Muscle layer of colon (tissue), 2 donors: ENCODE measurements around the gene AFF3.

Experiments
- H3K27ac ChIP-seq: one replicate; pipeline ENCODE4 v1.7.0; 2013; ENCODE audit warnings: low read depth, mild to moderate bottlenecking, low read length, moderate library complexity
- H3K27me3 ChIP-seq, 2 donors: one replicate each; pipeline ENCODE4 v1.7.0; 2013; ENCODE audit warnings: low read length in 2 of 2, mild to moderate bottlenecking in 2 of 2; ENCODE audit not compliant: insufficient read depth in 2 of 2, control insufficient read depth in 1 of 2
- H3K36me3 ChIP-seq: one replicate; pipeline ENCODE4 v1.7.0; 2013; ENCODE audit warnings: mild to moderate bottlenecking, low read length; ENCODE audit not compliant: insufficient read depth
- H3K4me1 ChIP-seq: one replicate; pipeline ENCODE4 v1.7.0; 2013; ENCODE audit warnings: mild to moderate bottlenecking, low read length; ENCODE audit not compliant: insufficient read depth
- H3K4me3 ChIP-seq, 2 donors: one replicate each; pipeline ENCODE4 v1.7.0; 2013; ENCODE audit warnings: low read length in 2 of 2, low read depth in 1 of 2, mild to moderate bottlenecking in 1 of 2, moderate library complexity in 1 of 2
- H3K9ac ChIP-seq: one replicate; pipeline ENCODE4 v1.7.0; 2013; ENCODE audit warnings: low read length
- H3K9me3 ChIP-seq: one replicate; pipeline ENCODE4 v1.7.0; 2013; ENCODE audit warnings: mild to moderate bottlenecking, low read length
- donor health status: abdominal sarcoma.
- donor health status: Adenocarcinoma of cecum.

AFF3 gene

DNA sequence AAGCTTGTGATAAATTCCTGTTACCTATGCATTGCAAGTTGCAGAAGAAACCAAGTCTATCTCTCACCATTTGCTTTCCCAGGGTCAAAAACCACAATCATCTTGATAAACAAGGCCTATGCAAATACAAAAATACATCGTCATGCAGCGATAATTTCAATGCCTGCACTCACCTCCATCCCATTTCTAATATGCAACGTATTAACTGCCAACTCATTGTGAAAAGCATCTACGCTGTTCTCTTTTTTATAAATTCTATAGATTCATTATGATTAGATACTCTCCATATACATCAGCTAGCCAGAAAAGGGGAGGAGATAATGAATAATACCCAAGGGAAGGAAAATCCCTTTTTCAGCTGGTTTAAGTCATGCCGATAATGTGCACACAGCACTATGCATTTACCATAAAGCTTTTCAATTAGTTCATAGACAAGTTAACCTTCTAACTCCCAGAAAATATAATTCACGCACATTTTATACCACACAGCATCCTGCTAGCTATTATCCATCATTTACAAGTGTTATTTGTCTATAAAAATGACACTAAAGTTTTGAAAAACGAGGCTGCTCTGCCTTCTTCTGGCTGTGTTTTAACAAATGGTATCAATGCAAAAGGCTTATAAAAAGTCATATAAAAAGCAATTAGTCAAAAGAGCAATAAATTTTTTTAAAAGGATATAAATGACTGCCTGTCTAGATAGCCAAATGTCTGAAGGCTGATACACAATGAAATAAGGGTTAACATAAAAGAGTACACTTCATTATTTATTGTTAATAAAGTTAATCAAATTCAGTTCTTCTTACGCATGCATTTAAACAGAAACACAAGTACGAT is 77.6 kb downstream of the AFF3 start:
- Histone ChIP-seq H3K4me3 (no peak overlapping the region), H3K36me3 (no peaks in the 10 kb centered on the region), H3K27ac (no peak overlapping the region), H3K4me1 (peaks cover 4% of the 10 kb centered on the region), H3K9ac (no peak overlapping the region), H3K27me3 (no peaks in the 10 kb centered on the region), H3K9me3 (no peaks in the 10 kb centered on the region)

DNA sequence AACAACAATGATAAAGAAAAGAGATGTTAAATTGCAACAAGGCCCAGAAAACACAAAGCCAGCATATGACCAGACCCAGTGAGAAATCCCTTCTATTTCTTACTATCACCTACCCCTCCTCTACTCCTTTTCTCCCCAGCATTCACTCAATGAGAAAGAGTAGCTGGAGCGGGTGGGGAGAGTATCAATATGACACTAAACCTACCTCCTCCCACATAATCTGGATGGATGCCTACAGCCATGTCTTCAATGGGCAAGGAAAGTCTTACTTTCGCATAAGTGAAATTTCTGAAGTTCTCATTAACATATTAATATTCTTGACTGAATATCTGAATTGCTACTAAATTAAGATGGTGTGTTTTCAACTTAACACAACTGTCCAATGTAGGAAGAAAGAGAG is 78.2 kb downstream of the AFF3 start:
- H3K4me1 ChIP-seq = peaks cover 4% of the 10 kb centered on the region
- H3K9me3 ChIP-seq = no peaks in the 10 kb centered on the region
- H3K9ac ChIP-seq = no peak overlapping the region
- H3K4me3 ChIP-seq = no peak overlapping the region
- no peak overlapping the region for H3K27ac ChIP-seq
- H3K27me3 ChIP-seq = no peaks in the 10 kb centered on the region
- H3K36me3 ChIP-seq = no peaks in the 10 kb centered on the region

DNA sequence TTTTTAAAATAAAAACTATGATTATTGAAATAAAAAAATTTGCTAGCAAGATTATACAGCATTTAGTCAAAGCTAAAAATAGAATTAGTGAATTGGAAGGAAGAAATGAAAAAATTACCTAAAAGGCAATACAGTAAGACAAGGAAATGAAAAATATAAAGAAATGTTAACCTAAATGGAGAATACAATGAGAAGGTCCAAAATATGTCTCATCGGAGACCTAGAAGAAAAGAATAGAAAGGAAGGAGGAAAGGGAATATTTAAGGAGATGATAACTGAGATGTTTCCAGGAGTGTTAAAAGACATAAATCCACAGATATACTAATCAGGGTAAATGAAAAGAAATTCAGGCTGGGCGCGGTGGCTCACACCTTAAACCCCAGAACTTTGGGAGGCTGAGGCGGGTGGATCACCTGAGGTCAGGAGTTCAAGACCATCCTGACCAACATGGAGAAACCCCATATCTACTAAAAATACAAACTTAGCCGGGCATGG is 78.9 kb downstream of the AFF3 start:
- H3K9me3 ChIP-seq = no peaks in the 10 kb centered on the region
- no peaks in the 10 kb centered on the region for H3K36me3 ChIP-seq
- peaks cover 4% of the 10 kb centered on the region for H3K4me1 ChIP-seq
- no peak overlapping the region for H3K9ac ChIP-seq
- no peak overlapping the region for H3K27ac ChIP-seq
- no peak overlapping the region for H3K4me3 ChIP-seq
- H3K27me3 ChIP-seq = no peaks in the 10 kb centered on the region

DNA sequence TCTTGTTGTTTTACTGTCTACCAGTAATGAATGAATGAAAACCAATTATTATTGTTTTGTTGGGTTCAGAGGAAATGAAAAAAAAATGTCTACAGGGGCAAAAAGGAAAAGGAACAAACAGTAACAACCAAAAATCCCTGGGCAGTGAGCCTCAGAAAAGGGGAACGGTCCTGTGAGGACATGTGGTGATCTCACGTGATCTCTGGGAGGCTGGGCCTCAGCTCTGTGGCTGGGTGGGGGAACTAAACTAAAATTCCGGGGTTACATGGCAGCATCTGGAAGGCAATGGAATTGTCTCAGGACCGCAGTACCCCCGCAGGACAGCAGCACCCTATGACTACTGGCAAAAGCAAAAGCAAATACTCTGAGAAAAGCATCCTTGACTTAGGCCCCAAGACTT is 80.1 kb downstream of the AFF3 start:
- no peaks in the 10 kb centered on the region for H3K36me3 ChIP-seq
- no peak overlapping the region for H3K4me3 ChIP-seq
- H3K9me3 ChIP-seq = no peaks in the 10 kb centered on the region
- no peak overlapping the region for H3K9ac ChIP-seq
- H3K27ac ChIP-seq = no peak overlapping the region
- peaks cover 7% of the 10 kb centered on the region for H3K4me1 ChIP-seq
- no peaks in the 10 kb centered on the region for H3K27me3 ChIP-seq

DNA sequence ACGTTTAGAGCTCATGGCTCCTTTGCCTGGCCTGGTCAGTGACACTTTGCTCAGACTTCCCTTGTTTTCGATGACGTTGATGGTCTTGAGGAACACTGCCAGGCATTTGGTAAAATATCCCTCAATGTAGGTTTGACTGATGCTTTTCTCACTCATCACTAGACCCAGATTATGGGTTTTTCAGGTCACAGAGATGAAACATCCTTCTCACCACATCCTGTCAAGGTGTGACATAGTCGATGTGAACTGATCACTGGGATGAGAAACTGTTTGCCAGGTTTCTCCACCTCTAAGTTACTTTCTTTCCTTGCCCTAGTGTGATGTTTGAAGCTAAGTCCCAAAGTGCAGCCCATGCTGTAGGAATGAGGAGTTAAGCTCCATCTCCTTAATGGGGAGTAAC is 81.5 kb downstream of the AFF3 start:
- no peaks in the 10 kb centered on the region for H3K9me3 ChIP-seq
- no peak overlapping the region for H3K27ac ChIP-seq
- H3K36me3 ChIP-seq = no peaks in the 10 kb centered on the region
- H3K9ac ChIP-seq = no peak overlapping the region
- no peak overlapping the region for H3K4me3 ChIP-seq
- H3K4me1 ChIP-seq = peaks cover 7% of the 10 kb centered on the region
- no peaks in the 10 kb centered on the region for H3K27me3 ChIP-seq

DNA sequence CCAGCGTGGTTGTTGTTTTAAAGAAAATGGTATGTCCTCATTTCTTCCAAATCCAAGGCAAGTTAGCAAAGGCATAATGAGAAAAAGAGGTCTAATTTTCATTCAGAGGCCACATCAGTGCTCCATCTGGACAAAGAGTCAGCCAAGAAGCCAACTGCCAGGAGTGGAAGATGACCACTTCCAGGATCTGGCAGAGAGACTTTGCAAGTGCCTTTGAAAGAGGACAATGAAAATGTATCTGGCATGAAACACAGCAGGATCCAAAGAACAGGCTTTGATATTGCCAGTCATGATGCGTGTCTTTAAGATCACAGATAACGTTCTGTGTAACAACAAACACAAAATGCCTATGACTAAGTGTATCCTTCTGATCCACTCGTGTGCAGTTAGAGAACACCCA is 82.8 kb downstream of the AFF3 start:
- Histone ChIP-seq H3K9me3 (no peaks in the 10 kb centered on the region), H3K36me3 (no peaks in the 10 kb centered on the region), H3K4me3 (no peak overlapping the region), H3K9ac (no peak overlapping the region), H3K27ac (no peak overlapping the region), H3K27me3 (no peaks in the 10 kb centered on the region), H3K4me1 (peaks cover 7% of the 10 kb centered on the region)

DNA sequence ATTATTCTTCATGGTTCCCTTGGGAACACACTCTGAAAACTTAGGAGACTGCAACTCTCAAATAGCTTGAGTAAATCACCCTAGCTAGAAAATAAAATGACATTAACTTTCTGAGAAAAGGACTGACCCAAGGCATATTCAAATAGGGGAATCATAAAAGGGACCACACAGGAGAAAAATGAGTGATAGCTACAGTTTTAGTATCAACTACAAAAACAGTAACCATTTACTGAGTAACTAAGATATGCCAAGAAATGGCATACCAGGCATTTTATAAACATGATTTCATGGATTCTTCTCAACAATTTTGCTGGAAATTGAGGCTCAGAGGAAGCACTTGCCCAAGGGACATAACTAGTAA is 84.5 kb downstream of the AFF3 start:
- H3K4me1 ChIP-seq = peaks cover 7% of the 10 kb centered on the region
- H3K36me3 ChIP-seq = no peaks in the 10 kb centered on the region
- no peak overlapping the region for H3K9ac ChIP-seq
- no peaks in the 10 kb centered on the region for H3K9me3 ChIP-seq
- H3K4me3 ChIP-seq = no peak overlapping the region
- H3K27ac ChIP-seq = no peak overlapping the region
- no peaks in the 10 kb centered on the region for H3K27me3 ChIP-seq

DNA sequence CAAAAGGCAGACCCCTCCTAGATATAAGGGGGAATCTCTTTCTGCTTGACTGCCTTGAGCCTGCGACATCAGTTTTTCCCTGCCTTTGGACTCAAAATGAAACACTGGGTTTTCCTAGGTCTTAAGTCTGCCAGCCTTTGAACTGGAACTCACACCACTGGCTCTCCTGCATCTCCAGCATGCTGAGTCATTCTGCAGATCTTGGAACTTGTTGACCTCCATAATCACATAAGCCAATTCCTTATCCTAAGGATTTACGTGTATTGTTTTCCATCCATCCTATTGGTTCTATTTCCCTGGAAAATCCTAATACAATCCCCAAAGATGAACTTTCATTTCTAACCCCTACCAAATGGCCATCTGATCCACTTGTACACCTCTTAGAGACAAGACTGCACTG is 88.0 kb downstream of the AFF3 start:
- Histone ChIP-seq H3K27ac (no peak overlapping the region), H3K9me3 (no peaks in the 10 kb centered on the region), H3K9ac (no peak overlapping the region), H3K4me3 (no peak overlapping the region), H3K4me1 (peaks cover 7% of the 10 kb centered on the region), H3K36me3 (peaks cover 5% of the 10 kb centered on the region), H3K27me3 (no peaks in the 10 kb centered on the region)

DNA sequence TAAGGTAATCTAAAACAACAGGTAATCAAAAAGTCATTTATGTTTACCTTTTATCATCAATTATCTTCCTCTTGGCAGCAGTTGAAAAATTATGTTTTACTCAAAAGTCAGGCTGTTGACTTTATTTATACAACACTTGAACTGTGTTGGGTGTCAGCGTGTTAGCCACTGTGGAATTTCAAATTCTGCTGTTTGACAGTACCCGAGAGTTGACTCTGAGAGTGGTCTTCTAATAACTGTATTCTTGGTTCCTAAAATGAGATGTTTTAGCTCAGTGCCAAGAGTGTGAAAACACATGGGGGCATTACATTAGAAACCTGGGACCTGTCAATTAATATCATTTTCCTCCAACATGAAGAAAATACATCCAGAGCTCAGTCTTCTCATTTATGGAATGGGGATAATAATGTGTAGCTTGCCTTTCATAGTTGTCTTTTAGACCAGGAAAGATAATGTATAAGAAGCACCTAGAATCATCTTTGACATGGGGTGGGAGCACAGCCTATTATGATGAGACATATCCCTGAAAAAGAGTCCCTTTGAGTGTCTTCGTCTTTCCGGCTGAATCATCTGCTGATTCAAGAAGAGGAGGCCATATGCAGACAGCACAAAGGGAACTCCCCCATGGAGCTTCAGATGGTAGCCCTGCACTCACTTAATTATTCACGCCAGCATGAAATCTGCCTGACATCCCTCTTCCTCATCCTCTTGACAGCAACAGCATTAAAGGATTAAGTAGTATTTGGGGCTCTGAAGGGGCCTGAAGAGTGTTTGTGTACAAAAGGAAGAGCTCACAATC is 89.1 kb downstream of the AFF3 start:
- H3K27me3 ChIP-seq = no peaks in the 10 kb centered on the region
- no peak overlapping the region for H3K27ac ChIP-seq
- no peaks in the 10 kb centered on the region for H3K9me3 ChIP-seq
- H3K4me3 ChIP-seq = no peak overlapping the region
- H3K36me3 ChIP-seq = peaks cover 5% of the 10 kb centered on the region
- no peak overlapping the region for H3K9ac ChIP-seq
- H3K4me1 ChIP-seq = peaks cover 7% of the 10 kb centered on the region

DNA sequence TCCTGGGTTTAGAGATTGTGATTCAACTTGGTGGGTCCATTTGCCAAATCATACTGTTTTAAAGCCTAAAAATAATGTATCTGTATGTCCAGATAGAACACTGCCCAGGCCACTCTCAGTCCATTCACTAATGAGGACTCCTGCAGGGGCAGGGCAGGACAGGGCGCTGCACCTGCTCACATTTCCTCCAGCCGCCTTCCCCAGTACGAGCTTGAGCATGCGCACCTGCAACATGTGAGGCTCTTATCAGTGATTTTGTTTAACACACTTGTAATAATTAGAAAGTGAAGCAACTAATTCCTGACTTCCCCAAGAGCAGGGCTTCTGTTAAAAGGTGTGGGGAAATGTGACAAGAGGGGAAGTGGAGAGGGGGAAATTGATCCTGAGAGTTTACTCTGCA is 89.7 kb downstream of the AFF3 start:
- H3K27ac ChIP-seq = no peak overlapping the region
- H3K36me3 ChIP-seq = peaks cover 5% of the 10 kb centered on the region
- no peak overlapping the region for H3K9ac ChIP-seq
- peaks cover 2% of the 10 kb centered on the region for H3K4me1 ChIP-seq
- no peak overlapping the region for H3K4me3 ChIP-seq
- H3K9me3 ChIP-seq = no peaks in the 10 kb centered on the region
- no peaks in the 10 kb centered on the region for H3K27me3 ChIP-seq

DNA sequence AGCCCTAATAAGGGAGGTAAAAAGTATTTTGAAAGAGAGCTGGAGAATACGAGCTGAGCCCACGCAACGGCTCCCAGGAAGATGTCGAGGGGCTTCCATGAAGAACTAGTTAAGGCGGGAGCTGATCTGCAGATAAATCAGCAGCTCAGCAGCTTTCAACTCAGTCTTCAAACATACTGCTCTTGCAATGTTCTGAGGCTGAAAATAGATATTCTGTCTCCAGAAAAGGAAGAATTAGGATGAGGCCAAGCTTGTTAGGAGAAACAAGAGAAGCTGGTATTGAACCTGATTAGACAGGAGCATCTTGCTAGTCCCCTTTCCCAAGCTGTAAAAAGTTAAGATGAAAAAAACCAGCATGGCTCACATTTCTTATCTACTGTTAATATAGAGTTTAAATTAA is 91.1 kb downstream of the AFF3 start:
- no peak overlapping the region for H3K27ac ChIP-seq
- peaks cover 5% of the 10 kb centered on the region for H3K36me3 ChIP-seq
- H3K9me3 ChIP-seq = no peaks in the 10 kb centered on the region
- no peaks in the 10 kb centered on the region for H3K27me3 ChIP-seq
- no peak overlapping the region for H3K4me3 ChIP-seq
- no peak overlapping the region for H3K9ac ChIP-seq
- no peaks in the 10 kb centered on the region for H3K4me1 ChIP-seq
